Panc1 (cell line): ENCODE measurements around the gene OR52H1.

Experiments
- POLR2AphosphoS5 ChIP-seq: IDR thresholded peaks from 2 replicates; pipeline ENCODE4 v1.6.1; 2012; ENCODE audit warnings: mild to moderate bottlenecking, low read depth, low read length, moderate library complexity
- TF ChIP-seq, protein P1 (sequence below): fragments of 450-650 bp; IDR thresholded peaks from 2 replicates; pipeline ENCODE4 v1.5.1; 2017; ENCODE audit warnings: mild to moderate bottlenecking

DNA sequence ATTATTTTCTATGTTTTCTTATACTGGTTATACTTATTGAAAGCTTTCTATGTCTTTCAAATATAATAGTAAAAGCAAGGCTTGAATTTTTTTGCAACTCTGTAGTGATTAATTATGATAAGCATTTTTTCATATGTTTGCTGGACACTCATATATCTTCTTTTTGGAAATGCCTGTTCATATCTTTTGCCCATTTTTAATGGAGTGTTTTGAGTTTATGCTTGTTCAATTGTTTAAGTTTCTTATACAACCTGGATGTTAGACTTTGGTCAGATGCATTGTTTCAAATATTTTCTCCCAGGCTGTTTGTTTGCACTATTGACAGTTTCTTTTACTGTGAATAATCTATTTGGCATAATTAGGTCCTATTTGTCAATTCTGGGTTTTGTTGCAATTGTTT lies 11.9 kb downstream of the OR52H1 start:
- TF ChIP-seq, protein P1, sequence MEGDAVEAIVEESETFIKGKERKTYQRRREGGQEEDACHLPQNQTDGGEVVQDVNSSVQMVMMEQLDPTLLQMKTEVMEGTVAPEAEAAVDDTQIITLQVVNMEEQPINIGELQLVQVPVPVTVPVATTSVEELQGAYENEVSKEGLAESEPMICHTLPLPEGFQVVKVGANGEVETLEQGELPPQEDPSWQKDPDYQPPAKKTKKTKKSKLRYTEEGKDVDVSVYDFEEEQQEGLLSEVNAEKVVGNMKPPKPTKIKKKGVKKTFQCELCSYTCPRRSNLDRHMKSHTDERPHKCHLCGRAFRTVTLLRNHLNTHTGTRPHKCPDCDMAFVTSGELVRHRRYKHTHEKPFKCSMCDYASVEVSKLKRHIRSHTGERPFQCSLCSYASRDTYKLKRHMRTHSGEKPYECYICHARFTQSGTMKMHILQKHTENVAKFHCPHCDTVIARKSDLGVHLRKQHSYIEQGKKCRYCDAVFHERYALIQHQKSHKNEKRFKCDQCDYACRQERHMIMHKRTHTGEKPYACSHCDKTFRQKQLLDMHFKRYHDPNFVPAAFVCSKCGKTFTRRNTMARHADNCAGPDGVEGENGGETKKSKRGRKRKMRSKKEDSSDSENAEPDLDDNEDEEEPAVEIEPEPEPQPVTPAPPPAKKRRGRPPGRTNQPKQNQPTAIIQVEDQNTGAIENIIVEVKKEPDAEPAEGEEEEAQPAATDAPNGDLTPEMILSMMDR = no peak
- no peak for TF ChIP-seq POLR2AphosphoS5
